ENCODE results near the gene TUG1. TPM values are rescaled to one million over a fixed set of nuclear protein-coding genes. Genes with fewer than 3 reads are reported as not detected.

TUG1 gene
- polyA plus RNA-seq, 1 experiment = 63.7 TPM

DNA sequence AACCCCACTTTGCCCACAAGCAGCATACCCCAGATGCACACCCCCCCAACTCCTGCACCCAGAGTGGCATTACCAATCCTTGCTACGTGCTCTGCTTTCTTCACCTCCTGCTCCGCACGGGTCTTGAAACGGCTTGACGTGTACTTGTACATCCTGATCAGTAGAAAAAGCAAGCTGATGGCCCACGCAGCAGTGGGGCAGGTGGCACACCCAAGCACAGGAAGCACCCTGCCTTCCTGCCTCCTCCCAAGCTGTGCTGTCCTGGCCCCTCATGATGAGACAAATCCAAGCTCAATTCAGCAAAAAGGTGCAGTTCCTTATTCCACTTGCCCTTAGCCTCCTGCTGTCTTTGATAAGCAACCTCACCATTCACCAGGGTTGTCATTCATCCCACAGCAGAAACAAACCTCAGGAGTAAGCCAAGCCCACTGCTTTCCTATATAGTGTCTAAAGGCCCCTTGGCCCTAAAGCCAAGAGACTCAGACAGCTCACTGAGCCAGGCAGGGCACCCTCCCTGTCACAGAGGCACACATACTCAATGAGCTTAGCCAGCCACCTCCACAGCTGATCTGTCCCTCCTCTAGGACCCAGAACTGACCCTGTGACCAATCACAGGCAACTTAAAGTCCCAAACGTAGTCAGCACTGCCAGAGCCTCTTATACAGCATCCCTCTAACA, 28.2 kb upstream of the TUG1 start:
- H3K4me3 ChIP-seq (ENCODE audit: low read depth, low read length) = no peak overlapping the region
- CTCF ChIA-PET = interaction anchor here (1.0 to 1.3 kb wide), 2 partner anchors 9 to 209 kb away, joined by 4 read pairs; no protein-coding TSS in a partner anchor
- POLR2A ChIA-PET = no interaction called here
- no peaks in the 10 kb centered on the region for H3K27me3 ChIP-seq (ENCODE audit: control insufficient read depth, insufficient read depth, low read length)
- DNase-seq (ENCODE audit: low read depth) = no peak
- peaks cover 56% of the 10 kb centered on the region for H3K36me3 ChIP-seq (ENCODE audit: control insufficient read depth, insufficient read depth, low read length)
- TF ChIP-seq, protein P1, sequence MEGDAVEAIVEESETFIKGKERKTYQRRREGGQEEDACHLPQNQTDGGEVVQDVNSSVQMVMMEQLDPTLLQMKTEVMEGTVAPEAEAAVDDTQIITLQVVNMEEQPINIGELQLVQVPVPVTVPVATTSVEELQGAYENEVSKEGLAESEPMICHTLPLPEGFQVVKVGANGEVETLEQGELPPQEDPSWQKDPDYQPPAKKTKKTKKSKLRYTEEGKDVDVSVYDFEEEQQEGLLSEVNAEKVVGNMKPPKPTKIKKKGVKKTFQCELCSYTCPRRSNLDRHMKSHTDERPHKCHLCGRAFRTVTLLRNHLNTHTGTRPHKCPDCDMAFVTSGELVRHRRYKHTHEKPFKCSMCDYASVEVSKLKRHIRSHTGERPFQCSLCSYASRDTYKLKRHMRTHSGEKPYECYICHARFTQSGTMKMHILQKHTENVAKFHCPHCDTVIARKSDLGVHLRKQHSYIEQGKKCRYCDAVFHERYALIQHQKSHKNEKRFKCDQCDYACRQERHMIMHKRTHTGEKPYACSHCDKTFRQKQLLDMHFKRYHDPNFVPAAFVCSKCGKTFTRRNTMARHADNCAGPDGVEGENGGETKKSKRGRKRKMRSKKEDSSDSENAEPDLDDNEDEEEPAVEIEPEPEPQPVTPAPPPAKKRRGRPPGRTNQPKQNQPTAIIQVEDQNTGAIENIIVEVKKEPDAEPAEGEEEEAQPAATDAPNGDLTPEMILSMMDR (IDR thresholded peaks at IDR 0.05; ENCODE audit: insufficient read depth, low read depth, low read length) = no peak

DNA sequence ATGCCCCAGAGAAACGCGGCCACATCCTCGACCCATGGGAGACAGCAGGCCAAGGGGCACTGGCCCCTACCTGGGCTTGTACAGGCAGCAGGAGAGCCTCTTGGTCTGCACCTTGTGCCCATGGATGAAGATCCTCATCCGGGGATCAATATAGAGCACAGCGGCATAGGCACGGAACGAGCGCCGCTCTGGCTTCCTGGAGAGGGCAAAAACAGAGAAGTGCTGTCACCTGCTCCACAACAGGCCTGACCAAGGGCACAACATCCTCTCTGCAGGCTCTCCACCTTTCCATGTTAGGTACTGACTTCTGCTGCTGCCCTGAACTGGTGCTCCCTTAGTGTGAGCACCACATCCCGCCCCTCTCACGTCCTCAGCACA, 27.7 kb upstream of the TUG1 start:
- POLR2A ChIA-PET = no interaction called here

DNA sequence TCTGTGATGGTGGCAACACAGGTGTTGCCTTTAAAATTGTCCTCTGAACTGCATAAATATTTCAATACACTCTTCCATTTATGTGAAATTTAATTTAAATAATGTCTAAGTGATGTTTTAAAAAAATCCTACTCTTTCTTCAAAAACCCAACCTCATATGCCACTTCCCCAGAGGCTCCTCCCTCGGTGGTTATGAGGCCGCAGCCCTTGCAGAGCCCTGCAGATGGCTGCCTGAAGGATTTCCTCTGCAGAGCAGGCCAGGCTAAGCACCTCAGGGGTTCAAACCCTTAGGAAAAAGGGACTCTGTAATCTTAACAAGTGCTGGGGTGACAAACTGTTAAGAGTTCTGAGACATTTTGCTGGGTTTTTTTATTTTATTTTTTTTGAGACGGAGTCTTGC, 25.7 kb upstream of the TUG1 start:
- CTCF ChIA-PET = interaction anchor here (0.8 to 1.5 kb wide), 3 partner anchors 11 to 205 kb away, joined by 3 to 6 read pairs (median 4); no protein-coding TSS in a partner anchor
- POLR2A ChIA-PET = no interaction called here
- peaks cover 56% of the 10 kb centered on the region for H3K36me3 ChIP-seq (ENCODE audit: control insufficient read depth, insufficient read depth, low read length)

More for the DNA sequence above, 27.7 kb upstream of the TUG1 start:
- no peaks in the 10 kb centered on the region for H3K27me3 ChIP-seq (ENCODE audit: control insufficient read depth, insufficient read depth, low read length)
- H3K4me3 ChIP-seq (ENCODE audit: low read depth, low read length) = no peak overlapping the region
- CTCF ChIA-PET = interaction anchor here (1.0 kb wide), 1 partner anchor 10 kb away, joined by 4 read pairs; no protein-coding TSS in a partner anchor
- TF ChIP-seq, protein P1 (IDR thresholded peaks at IDR 0.05; ENCODE audit: insufficient read depth, low read depth, low read length) = no peak
- no peak for DNase-seq (ENCODE audit: low read depth)
- H3K36me3 ChIP-seq (ENCODE audit: control insufficient read depth, insufficient read depth, low read length) = peaks cover 58% of the 10 kb centered on the region

DNA sequence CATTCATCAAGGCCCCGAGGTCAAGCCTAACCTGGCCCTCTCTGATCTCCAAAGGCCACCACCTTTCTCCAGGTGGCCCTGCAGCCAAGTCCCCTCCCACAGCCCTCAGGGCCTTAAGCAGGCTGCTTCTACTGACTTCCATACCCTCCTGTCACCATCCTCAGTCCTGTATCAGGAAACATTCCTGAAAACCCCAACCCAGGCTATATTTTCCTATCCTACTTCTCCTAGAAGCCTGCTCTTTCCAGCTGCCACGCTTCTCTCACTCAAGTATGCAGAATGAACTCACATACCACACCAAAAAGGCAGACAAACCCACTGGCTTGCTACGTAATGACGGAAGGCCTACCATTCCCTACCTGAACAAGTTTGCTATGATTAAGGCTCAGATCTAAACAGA, 24.1 kb upstream of the TUG1 start:
- peaks cover 49% of the 10 kb centered on the region for H3K36me3 ChIP-seq (ENCODE audit: control insufficient read depth, insufficient read depth, low read length)
- CTCF ChIA-PET = interaction anchor here (2.4 to 3.0 kb wide), 2 partner anchors 139 to 203 kb away, joined by 9 to 101 read pairs; partner anchors contain the start of gene SMTN
- no peaks in the 10 kb centered on the region for H3K27me3 ChIP-seq (ENCODE audit: control insufficient read depth, insufficient read depth, low read length)
- TF ChIP-seq, protein P1 (IDR thresholded peaks at IDR 0.05; ENCODE audit: insufficient read depth, low read depth, low read length) = no peak
- no peak for DNase-seq (ENCODE audit: low read depth)
- POLR2A ChIA-PET = interaction anchor here (0.6 kb wide), 1 partner anchor 347 kb away, joined by 3 read pairs; the partner anchor contains the start of gene PIK3IP1
- no peak overlapping the region for H3K4me3 ChIP-seq (ENCODE audit: low read depth, low read length)

More for the DNA sequence above, 25.7 kb upstream of the TUG1 start:
- Histone ChIP-seq H3K4me3 (ENCODE audit: low read depth, low read length) (no peak overlapping the region), H3K27me3 (ENCODE audit: control insufficient read depth, insufficient read depth, low read length) (no peaks in the 10 kb centered on the region)
- TF ChIP-seq, protein P1 (IDR thresholded peaks at IDR 0.05; ENCODE audit: insufficient read depth, low read depth, low read length) = no peak
- no peak for DNase-seq (ENCODE audit: low read depth)

DNA sequence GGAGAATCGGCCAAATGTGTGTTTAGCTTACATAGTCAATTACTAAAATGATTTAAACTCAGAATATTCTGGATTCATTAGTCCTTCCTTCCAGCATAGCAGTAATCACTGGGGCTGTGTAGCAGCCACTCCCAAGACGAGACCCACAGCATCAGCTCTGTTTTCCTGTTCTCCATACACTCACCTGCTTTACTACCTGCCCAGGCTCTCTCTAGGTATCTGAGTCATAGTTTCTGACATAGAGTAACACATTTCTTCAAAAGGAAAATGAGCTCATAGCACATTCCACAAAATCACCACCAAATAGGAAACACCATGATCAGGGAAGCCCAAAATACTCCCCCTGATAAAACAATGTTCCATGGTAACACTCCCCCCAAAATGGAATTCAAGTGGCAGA, 23.4 kb upstream of the TUG1 start:
- CTCF ChIA-PET = interaction anchor here (0.7 to 3.0 kb wide), 6 partner anchors 8 to 312 kb away, joined by 3 to 101 read pairs (median 7); partner anchors contain the start of genes SELENOM and SMTN
- no peak overlapping the region for H3K4me3 ChIP-seq (ENCODE audit: low read depth, low read length)
- DNase-seq (ENCODE audit: low read depth) = no peak

More for the DNA sequence above, 23.4 kb upstream of the TUG1 start:
- TF ChIP-seq, protein P1 (IDR thresholded peaks at IDR 0.05; ENCODE audit: insufficient read depth, low read depth, low read length) = no peak
- peaks cover 46% of the 10 kb centered on the region for H3K36me3 ChIP-seq (ENCODE audit: control insufficient read depth, insufficient read depth, low read length)
- no peaks in the 10 kb centered on the region for H3K27me3 ChIP-seq (ENCODE audit: control insufficient read depth, insufficient read depth, low read length)
- POLR2A ChIA-PET = interaction anchor here (0.6 kb wide), 2 partner anchors 16 to 346 kb away, joined by 3 read pairs; partner anchors contain the start of gene PIK3IP1
